Fibroblast of upper back skin (primary cell): ENCODE data around the gene RSRC1.
"Not testable (repeated sequence)": the region's sequence is repeated elsewhere in the genome, so short reads cannot be mapped to it uniquely, and the experiment has no call there.

ENCODE experiments used
- DNase-seq: peaks from one replicate; pipeline ENCODE4 v3.0.0-alpha.2; 2013

The RSRC1 gene

GRCh38 chr3:158333736-158334135 is 223.8 kb downstream of the RSRC1 start:
- no peak for DNase-seq

GRCh38 chr3:158337110-158337509 is 227.2 kb downstream of the RSRC1 start:
- DNase-seq, result no peak

- no peak for DNase-seq
Measured at GRCh38 chr3:158339638-158340037, 229.7 kb downstream of the RSRC1 start.

GRCh38 chr3:158340951-158341350 is 231.1 kb downstream of the RSRC1 start:
- not testable (repeated sequence) for DNase-seq

GRCh38 chr3:158347966-158348365 is 238.1 kb downstream of the RSRC1 start:
- peak; percentile 25 for DNase-seq

GRCh38 chr3:158350971-158351370 is 241.1 kb downstream of the RSRC1 start:
- DNase-seq, result no peak

- no peak for DNase-seq
Measured at GRCh38 chr3:158352551-158352950, 242.7 kb downstream of the RSRC1 start.

GRCh38 chr3:158354713-158355112 is 244.8 kb downstream of the RSRC1 start:
- DNase-seq, result no peak

- DNase-seq, result no peak
Measured at GRCh38 chr3:158355623-158356588, 246.0 kb downstream of the RSRC1 start.

GRCh38 chr3:158359339-158359738 is 249.4 kb downstream of the RSRC1 start:
- no peak for DNase-seq

- no peak for DNase-seq
Measured at GRCh38 chr3:158360756-158361448, 251.0 kb downstream of the RSRC1 start.

GRCh38 chr3:158368271-158368670 is 258.4 kb downstream of the RSRC1 start:
- DNase-seq, result no peak

- no peak for DNase-seq
Measured at GRCh38 chr3:158369279-158369678, 259.4 kb downstream of the RSRC1 start.

GRCh38 chr3:158379517-158379916 is 269.6 kb downstream of the RSRC1 start:
- DNase-seq, result no peak

- DNase-seq, result peak; percentile 69
Measured at GRCh38 chr3:158381262-158381868, 271.5 kb downstream of the RSRC1 start.

GRCh38 chr3:158382479-158382878 is 272.6 kb downstream of the RSRC1 start:
- no peak for DNase-seq

GRCh38 chr3:158384019-158384418 is 274.1 kb downstream of the RSRC1 start:
- DNase-seq, result no peak

GRCh38 chr3:158395421-158395820 is 285.5 kb downstream of the RSRC1 start:
- peak; percentile 4 for DNase-seq

GRCh38 chr3:158402590-158402989 is 292.7 kb downstream of the RSRC1 start:
- no peak for DNase-seq

GRCh38 chr3:158403013-158403412 is 293.1 kb downstream of the RSRC1 start:
- DNase-seq, result no peak

- DNase-seq, result no peak
Measured at GRCh38 chr3:158404131-158404718, 294.3 kb downstream of the RSRC1 start.

GRCh38 chr3:158405507-158405906 is 295.6 kb downstream of the RSRC1 start:
- no peak for DNase-seq

GRCh38 chr3:158407844-158408517 is 298.1 kb downstream of the RSRC1 start:
- no peak for DNase-seq
